Calu3 (cell line): ENCODE results near the gene UGT1A7. TPM values are rescaled to one million over a fixed set of nuclear protein-coding genes. Genes with fewer than 3 reads are reported as not detected.
A peak's percentile ranks its signal among the peaks of the same experiment; 100 is the strongest.

Experiments
- BruUV-seq: library from RNA; stranded (reverse); fragments of 400-500 nt; replicated peaks from 2 replicates; lab custom pipeline; 2021; lab: Mats Ljungman, UMichigan
- CTCF ChIA-PET: fragments of 300-600 bp; sonication (Branson Sonifier 250); formaldehyde crosslinking; loops from one replicate; lab custom pipeline; 2022; ENCODE audit warnings: antibody characterized with exemption; lab: Charles Lee
- DNase-seq: peaks from one replicate; pipeline ENCODE4 v3.0.0; 2022
- H3K27ac Mint-ChIP-seq: one replicate; pipeline ENCODE4 v1.8.0; 2022; ENCODE audit warnings: mixed read lengths; ENCODE audit not compliant: unreplicated experiment
- H3K27me3 Mint-ChIP-seq: one replicate; pipeline ENCODE4 v1.8.0; 2022; ENCODE audit warnings: mixed read lengths; ENCODE audit not compliant: unreplicated experiment
- H3K36me3 Mint-ChIP-seq: one replicate; pipeline ENCODE4 v1.8.0; 2022; ENCODE audit warnings: mild to moderate bottlenecking, moderate library complexity, mixed read lengths; ENCODE audit not compliant: insufficient read depth, unreplicated experiment
- H3K4me1 Mint-ChIP-seq: one replicate; pipeline ENCODE4 v1.8.0; 2022; ENCODE audit warnings: mild to moderate bottlenecking, low read depth, mixed read lengths; ENCODE audit not compliant: unreplicated experiment
- H3K4me3 Mint-ChIP-seq: one replicate; pipeline ENCODE4 v1.8.0; 2022; ENCODE audit warnings: mild to moderate bottlenecking, low read depth, moderate library complexity, mixed read lengths; ENCODE audit not compliant: unreplicated experiment
- H3K9me3 Mint-ChIP-seq: one replicate; pipeline ENCODE4 v1.8.0; 2022; ENCODE audit warnings: low read depth, mixed read lengths; ENCODE audit not compliant: unreplicated experiment
- intact Hi-C: fragments of 100-400 bp; cut with micrococcal nuclease; formaldehyde crosslinking; loops from one replicate; pipeline ENCODE4 v1.10.0; 2022; ENCODE audit not compliant: unreplicated experiment
- total RNA-seq: library from RNA; stranded (reverse); gene quantifications from 2 replicates; pipeline ENCODE4 v1.2.3, GENCODE V29; 2022
- TF ChIP-seq, protein P1 (sequence below): fragments of 200-600 bp; IDR thresholded peaks from one replicate; pipeline ENCODE4 v1.8.0; 2022; ENCODE audit warnings: antibody characterized with exemption; ENCODE audit not compliant: unreplicated experiment

The UGT1A7 gene
- total RNA-seq, 1 experiment from 2014 or later = 7.2 TPM

DNA sequence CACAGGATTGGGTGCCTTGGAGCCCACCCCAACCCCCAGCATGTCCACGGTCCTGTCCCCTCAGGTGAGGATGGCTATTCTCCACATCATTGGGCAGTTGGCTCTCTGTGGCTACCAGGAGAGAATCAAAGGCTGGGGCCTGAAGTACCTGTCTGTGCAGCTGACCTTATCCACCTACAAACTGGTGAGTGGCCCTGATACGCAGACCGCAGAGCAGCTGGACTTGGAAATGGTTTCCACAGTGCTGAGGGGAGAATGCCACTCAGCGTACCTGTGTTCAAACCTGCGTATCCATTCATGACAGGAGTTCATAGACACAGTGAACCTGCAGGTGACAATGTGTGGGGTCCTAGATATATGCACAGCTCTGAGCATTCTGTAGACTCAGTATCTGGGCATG, 118.0 kb downstream of the UGT1A7 start:
- CTCF ChIA-PET = no interaction called here
- no peak overlapping the region for H3K27ac Mint-ChIP-seq
- H3K4me3 Mint-ChIP-seq = no peak overlapping the region
- H3K9me3 Mint-ChIP-seq = no peaks in the 10 kb centered on the region
- H3K4me1 Mint-ChIP-seq = peaks cover 14% of the 10 kb centered on the region
- BruUV-seq = no TSS peak
- DNase-seq = no peak
- intact Hi-C loops = no loop called here
- H3K36me3 Mint-ChIP-seq = no peaks in the 10 kb centered on the region
- no peaks in the 10 kb centered on the region for H3K27me3 Mint-ChIP-seq
- TF ChIP-seq, protein P1, sequence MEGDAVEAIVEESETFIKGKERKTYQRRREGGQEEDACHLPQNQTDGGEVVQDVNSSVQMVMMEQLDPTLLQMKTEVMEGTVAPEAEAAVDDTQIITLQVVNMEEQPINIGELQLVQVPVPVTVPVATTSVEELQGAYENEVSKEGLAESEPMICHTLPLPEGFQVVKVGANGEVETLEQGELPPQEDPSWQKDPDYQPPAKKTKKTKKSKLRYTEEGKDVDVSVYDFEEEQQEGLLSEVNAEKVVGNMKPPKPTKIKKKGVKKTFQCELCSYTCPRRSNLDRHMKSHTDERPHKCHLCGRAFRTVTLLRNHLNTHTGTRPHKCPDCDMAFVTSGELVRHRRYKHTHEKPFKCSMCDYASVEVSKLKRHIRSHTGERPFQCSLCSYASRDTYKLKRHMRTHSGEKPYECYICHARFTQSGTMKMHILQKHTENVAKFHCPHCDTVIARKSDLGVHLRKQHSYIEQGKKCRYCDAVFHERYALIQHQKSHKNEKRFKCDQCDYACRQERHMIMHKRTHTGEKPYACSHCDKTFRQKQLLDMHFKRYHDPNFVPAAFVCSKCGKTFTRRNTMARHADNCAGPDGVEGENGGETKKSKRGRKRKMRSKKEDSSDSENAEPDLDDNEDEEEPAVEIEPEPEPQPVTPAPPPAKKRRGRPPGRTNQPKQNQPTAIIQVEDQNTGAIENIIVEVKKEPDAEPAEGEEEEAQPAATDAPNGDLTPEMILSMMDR = no peak

DNA sequence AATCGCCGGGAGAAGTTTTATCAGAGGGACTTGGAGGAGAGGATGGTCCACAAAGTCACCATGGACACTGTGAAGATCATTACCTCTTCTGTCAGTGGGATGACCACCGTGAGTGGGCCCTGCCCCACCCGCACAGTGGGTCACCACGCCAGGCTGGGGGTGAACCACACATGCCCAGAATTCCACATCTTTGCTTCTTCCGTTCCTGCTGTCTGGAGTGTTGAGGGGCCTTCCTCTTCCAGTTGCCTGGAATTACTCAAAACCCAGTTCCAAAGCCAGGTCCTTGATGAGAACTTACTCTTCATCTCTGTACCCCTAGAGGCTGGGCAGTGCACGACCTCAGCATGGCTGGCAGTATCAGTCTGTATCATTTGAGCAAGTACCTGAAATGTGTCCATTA, 118.5 kb downstream of the UGT1A7 start:
- CTCF ChIA-PET = no interaction called here
- intact Hi-C loops = no loop called here
- DNase-seq = no peak
- no peaks in the 10 kb centered on the region for H3K27me3 Mint-ChIP-seq
- TF ChIP-seq, protein P1 = no peak
- H3K4me3 Mint-ChIP-seq = no peak overlapping the region
- no peak overlapping the region for H3K27ac Mint-ChIP-seq
- no peaks in the 10 kb centered on the region for H3K36me3 Mint-ChIP-seq
- no peaks in the 10 kb centered on the region for H3K9me3 Mint-ChIP-seq
- H3K4me1 Mint-ChIP-seq = peaks cover 14% of the 10 kb centered on the region
- BruUV-seq = no TSS peak

DNA sequence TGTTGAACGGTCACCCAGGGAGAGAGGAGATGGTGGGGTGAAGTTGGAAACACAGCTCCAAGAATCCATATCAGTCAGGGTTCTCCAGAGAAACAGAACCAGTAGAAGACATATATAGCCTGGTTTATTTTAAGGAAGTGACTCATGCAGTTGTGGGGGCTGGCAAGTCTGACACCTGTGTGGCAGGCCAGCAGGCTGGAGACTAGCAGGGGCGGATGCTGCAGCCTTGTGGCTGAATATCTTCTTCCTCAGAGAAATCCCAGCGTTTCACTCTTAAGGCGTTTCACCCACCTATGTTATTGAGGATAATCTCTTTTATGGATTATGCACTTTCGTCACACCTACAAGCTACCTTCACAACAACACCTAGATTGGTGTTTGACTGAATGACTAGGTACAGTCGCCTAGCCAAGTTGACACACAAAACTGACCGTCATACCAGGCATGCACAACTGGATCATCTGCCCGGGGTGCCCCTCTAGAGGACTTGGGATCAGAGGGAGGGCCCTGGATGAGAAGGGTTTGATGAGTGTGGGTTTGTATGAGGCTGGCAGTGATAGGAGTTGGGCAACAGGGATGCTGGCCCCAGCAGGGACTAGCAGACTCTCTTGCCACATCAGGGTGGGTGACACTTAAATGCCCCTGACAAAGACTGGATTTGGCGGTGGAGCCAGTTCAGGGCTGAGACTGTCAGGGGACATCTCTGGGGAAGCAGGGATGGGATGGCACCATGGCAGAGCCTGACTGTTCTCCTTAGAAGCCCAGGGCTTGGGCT, 119.8 kb downstream of the UGT1A7 start:
- DNase-seq = peak; percentile 45
- Mint-ChIP-seq H3K36me3 (no peaks in the 10 kb centered on the region), H3K27me3 (no peaks in the 10 kb centered on the region), H3K27ac (no peak overlapping the region), H3K9me3 (no peaks in the 10 kb centered on the region), H3K4me3 (no peak overlapping the region), H3K4me1 (peaks cover 14% of the 10 kb centered on the region)
- BruUV-seq = no TSS peak
- CTCF ChIA-PET = no interaction called here
- intact Hi-C loops = no loop called here
- TF ChIP-seq, protein P1 = no peak

DNA sequence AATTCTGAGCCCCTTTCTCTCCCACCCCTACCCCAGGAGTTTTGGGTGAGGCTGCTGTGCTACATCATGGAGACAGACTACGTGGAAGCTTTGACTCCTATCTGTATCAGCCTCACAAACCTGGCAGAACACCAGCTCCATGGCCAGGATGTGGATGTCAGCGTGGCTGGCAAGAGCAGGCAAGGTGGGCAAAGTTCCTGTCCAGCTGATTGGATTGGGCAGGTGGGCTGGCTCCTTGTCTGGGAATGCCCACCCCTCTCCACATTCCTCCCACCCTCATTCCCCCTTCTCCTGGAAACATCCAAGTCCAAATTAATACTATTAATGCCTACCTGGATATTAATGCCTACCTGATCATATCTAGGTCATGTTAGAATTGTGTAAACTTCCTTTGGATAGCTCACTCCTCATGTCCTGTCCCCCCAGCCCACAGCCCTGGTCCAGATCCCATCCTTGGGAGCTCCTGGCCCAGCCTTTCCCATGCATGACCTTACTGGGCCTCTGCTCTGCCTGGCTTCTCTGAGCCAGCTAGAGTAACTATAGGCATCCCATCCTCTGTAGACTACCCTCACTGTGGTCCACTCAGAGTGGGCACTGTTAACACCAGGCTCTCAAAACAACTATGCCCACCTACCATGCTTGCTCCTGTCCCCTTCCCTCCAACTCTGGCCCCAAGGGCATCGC, 120.6 kb downstream of the UGT1A7 start:
- H3K27ac Mint-ChIP-seq = no peak overlapping the region
- H3K4me1 Mint-ChIP-seq = peaks cover 14% of the 10 kb centered on the region
- no peak for DNase-seq
- intact Hi-C loops = no loop called here
- no peaks in the 10 kb centered on the region for H3K36me3 Mint-ChIP-seq
- H3K4me3 Mint-ChIP-seq = no peak overlapping the region
- H3K9me3 Mint-ChIP-seq = no peaks in the 10 kb centered on the region
- TF ChIP-seq, protein P1 = no peak
- no peaks in the 10 kb centered on the region for H3K27me3 Mint-ChIP-seq
- BruUV-seq = no TSS peak
- CTCF ChIA-PET = no interaction called here
